ENCODE measurements around the gene VWA1. TPM values are rescaled to one million over a fixed set of nuclear protein-coding genes. Genes with fewer than 3 reads are reported as not detected.
"Not testable (repeated sequence)": the region's sequence is repeated elsewhere in the genome, so short reads cannot be mapped to it uniquely, and the experiment has no call there.

VWA1 gene
- total RNA-seq, 1 experiment from 2014 or later = 56.6 TPM

DNA sequence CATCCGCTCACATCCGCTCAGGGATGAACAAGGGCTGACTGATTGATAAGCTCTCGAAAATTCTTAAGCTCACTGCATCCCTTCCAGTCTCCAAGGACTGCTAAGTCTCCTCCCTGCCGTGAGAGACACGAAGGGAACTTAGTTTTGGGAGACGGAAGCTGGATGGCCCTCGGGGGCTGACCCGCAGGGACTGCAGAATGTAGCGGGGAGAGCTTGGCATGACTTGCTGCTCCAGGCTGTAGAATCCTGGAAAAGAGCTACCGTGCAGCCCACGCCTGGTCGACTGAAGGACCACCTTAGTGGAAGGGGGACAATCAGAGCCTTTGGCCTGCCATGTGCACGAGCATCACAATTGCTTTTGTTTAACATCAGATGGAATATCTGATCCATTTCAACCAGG lies 19.7 kb upstream of the VWA1 start:
- Histone ChIP-seq H3K27me3 (ENCODE audit: insufficient read depth, low read depth) (no peaks in the 10 kb centered on the region), H3F3A (ENCODE audit: insufficient read depth, low read depth) (peaks cover 4% of the 10 kb centered on the region; the same call in 1 of the 2 replicates), H3K4me3 (no peak overlapping the region), H3K9me2 (ENCODE audit: insufficient read depth) (no peaks in the 10 kb centered on the region), H2AFZ (no peak overlapping the region), H3K4me1 (replicated peaks; ENCODE audit: insufficient read depth) (no peaks in the 10 kb centered on the region), H3K27ac (no peak overlapping the region), H3K4me2 (no peak overlapping the region), H3K36me3 (ENCODE audit: low read depth) (no peaks in the 10 kb centered on the region), H3K79me2 (ENCODE audit: low read depth) (no peaks in the 10 kb centered on the region), H4K20me1 (ENCODE audit: insufficient read depth) (no peaks in the 10 kb centered on the region), H3K9me3 (ENCODE audit: insufficient read depth, low read depth) (no peaks in the 10 kb centered on the region)
- BruUV-seq (replicated peaks) = no TSS peak
- intact Hi-C loops (cut with micrococcal nuclease; ENCODE audit: unreplicated experiment) = no loop called here
- DNase-seq = no peak
- TF ChIP-seq EZH2 (IDR thresholded peaks at IDR 0.05; ENCODE audit: low read depth) (no peak), CTCF (conservative IDR thresholded peaks at IDR 0.05) (no peak)
- ChIA-PET CTCF (no interaction called here), POLR2A (ENCODE audit: unreplicated experiment) (no interaction called here)

DNA sequence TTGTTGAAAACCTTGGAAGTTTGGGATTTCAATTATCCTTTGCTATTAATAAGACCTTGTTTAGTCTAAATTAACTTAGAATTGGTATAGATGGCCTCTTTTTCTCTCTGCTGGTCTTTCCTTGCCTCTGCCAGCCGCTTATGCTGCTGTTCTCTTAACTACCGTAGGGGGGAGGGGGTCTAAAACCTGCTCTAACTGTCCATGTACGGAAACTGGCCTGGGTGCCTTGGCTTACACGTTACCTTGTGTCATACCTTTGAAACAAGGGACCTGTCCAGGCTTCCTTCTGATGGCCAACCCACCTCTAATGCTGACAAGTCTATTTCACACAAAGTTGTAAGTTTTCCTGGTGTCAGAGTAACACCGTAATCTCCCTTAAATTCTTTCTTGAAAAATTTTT lies 18.1 kb upstream of the VWA1 start:
- H3K36me3 ChIP-seq (ENCODE audit: low read depth); H3F3A ChIP-seq (ENCODE audit: insufficient read depth, low read depth); DNase-seq; H3K79me2 ChIP-seq (ENCODE audit: low read depth); H3K9me2 ChIP-seq (ENCODE audit: insufficient read depth); BruUV-seq (replicated peaks); H4K20me1 ChIP-seq (ENCODE audit: insufficient read depth); H3K4me3 ChIP-seq; intact Hi-C loops (cut with micrococcal nuclease; ENCODE audit: unreplicated experiment); H3K27me3 ChIP-seq (ENCODE audit: insufficient read depth, low read depth); H3K9me3 ChIP-seq (ENCODE audit: insufficient read depth, low read depth); H3K4me1 ChIP-seq (replicated peaks; ENCODE audit: insufficient read depth); CTCF ChIA-PET; POLR2A ChIA-PET (ENCODE audit: unreplicated experiment); H3K4me2 ChIP-seq; H3K27ac ChIP-seq; H2AFZ ChIP-seq: not testable (repeated sequence)

- DNase-seq; H3K36me3 ChIP-seq (ENCODE audit: low read depth); CTCF ChIA-PET; H3K9me3 ChIP-seq (ENCODE audit: insufficient read depth, low read depth); H3K27me3 ChIP-seq (ENCODE audit: insufficient read depth, low read depth); H3K4me3 ChIP-seq; intact Hi-C loops (cut with micrococcal nuclease; ENCODE audit: unreplicated experiment); H2AFZ ChIP-seq; H3F3A ChIP-seq (ENCODE audit: insufficient read depth, low read depth); H3K4me2 ChIP-seq; H4K20me1 ChIP-seq (ENCODE audit: insufficient read depth); BruUV-seq (replicated peaks); H3K27ac ChIP-seq; H3K79me2 ChIP-seq (ENCODE audit: low read depth); H3K9me2 ChIP-seq (ENCODE audit: insufficient read depth): not testable (repeated sequence)
- peaks cover 12% of the 10 kb centered on the region for H3K4me1 ChIP-seq (replicated peaks; ENCODE audit: insufficient read depth)
- POLR2A ChIA-PET (ENCODE audit: unreplicated experiment) = interaction anchor here (0.6 kb wide), 1 partner anchor 13 kb away, joined by 3 read pairs; no protein-coding TSS in a partner anchor
Observed at GRCh38 chr1:1417825-1418463, 17.5 kb upstream of the VWA1 start.

DNA sequence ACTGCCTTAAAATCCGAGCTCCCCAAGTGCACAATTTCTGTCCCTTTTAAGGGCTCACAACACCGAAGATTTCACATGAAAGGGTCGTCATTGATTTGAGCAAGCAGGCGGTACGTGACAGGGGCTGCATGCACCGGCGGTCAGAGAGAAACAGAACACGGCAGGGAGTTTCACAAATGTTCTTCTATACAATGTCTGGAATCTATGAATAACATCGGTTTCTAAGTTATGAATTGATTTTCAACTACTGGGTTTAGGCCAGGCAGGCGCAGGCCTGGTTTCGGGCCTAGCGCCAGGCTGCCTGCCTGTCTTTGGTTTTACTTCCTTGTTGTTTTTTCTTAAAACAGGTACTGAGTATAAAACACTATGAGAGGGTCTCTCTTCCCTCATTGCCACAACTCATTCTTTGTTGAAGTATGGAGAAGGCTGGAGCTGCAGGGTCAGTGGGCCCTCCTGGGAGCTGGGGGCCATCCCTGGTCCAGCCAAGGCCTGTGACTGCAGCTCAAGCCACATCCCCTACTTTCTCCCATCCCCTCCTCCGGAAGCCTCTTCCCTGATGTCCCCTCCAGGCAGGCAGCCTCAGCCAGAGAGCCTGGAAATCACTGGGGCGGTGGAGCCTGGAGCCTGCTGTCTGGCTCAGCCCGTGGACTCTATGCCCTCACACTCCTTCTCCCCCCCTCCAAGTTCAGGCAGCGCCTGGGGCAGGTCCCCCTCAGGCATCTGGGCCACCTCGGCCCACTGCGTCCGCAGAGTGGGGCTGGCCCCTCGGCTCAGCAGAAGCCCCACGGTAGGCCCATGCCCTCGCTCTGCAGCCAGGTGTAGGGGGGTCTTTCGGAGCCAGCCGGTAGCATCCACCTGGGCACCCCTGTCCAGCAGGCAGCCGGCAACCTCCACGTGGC lies 16.8 kb upstream of the VWA1 start:
- Histone ChIP-seq H3K4me3 (no peak overlapping the region), H3K9me3 (ENCODE audit: insufficient read depth, low read depth) (no peaks in the 10 kb centered on the region), H3K27ac (no peak overlapping the region), H4K20me1 (ENCODE audit: insufficient read depth) (no peaks in the 10 kb centered on the region), H3K27me3 (ENCODE audit: insufficient read depth, low read depth) (no peaks in the 10 kb centered on the region), H3F3A (ENCODE audit: insufficient read depth, low read depth) (peaks cover 8% of the 10 kb centered on the region; the same call in 1 of the 2 replicates), H3K4me2 (no peak overlapping the region), H3K9me2 (ENCODE audit: insufficient read depth) (no peaks in the 10 kb centered on the region), H2AFZ (no peak overlapping the region), H3K79me2 (ENCODE audit: low read depth) (no peaks in the 10 kb centered on the region), H3K36me3 (ENCODE audit: low read depth) (no peaks in the 10 kb centered on the region), H3K4me1 (replicated peaks; ENCODE audit: insufficient read depth) (peaks cover 18% of the 10 kb centered on the region)
- TF ChIP-seq CTCF (conservative IDR thresholded peaks at IDR 0.05) (no peak), EZH2 (IDR thresholded peaks at IDR 0.05; ENCODE audit: low read depth) (no peak)
- DNase-seq = no peak
- BruUV-seq (replicated peaks) = no TSS peak
- CTCF ChIA-PET = no interaction called here
- intact Hi-C loops (cut with micrococcal nuclease; ENCODE audit: unreplicated experiment) = no loop called here
- POLR2A ChIA-PET (ENCODE audit: unreplicated experiment) = interaction anchor here (0.6 kb wide), 1 partner anchor 12 kb away, joined by 3 read pairs; no protein-coding TSS in a partner anchor
